OCI-M1 (cell line): Measurements from ENCODE around the gene FLT4.

Source experiments
- DNase-seq: peaks from one replicate; lab custom pipeline; 2025; lab: John Stamatoyannopoulos, UW

FLT4 gene

GRCh38 chr5:180626661-180627385, 22.6 kb downstream of the FLT4 start:
- DNase-seq: no peak

GRCh38 chr5:180625791-180626660, 23.4 kb downstream of the FLT4 start:
- DNase-seq: no peak

- no peak for DNase-seq
These were observed 24.1 kb downstream of the FLT4 start for GRCh38 chr5:180625125-180625790.

GRCh38 chr5:180624587-180624986, 24.8 kb downstream of the FLT4 start:
- no peak for DNase-seq

GRCh38 chr5:180623844-180624243, 25.6 kb downstream of the FLT4 start:
- no peak for DNase-seq

GRCh38 chr5:180623411-180623834, 26.0 kb downstream of the FLT4 start:
- no peak for DNase-seq

GRCh38 chr5:180622910-180623309, 26.5 kb downstream of the FLT4 start:
- no peak for DNase-seq

- no peak for DNase-seq
These were observed 28.1 kb downstream of the FLT4 start for GRCh38 chr5:180621311-180621710.

GRCh38 chr5:180620014-180620413, 29.4 kb downstream of the FLT4 start:
- no peak for DNase-seq

GRCh38 chr5:180619563-180619915, 29.9 kb downstream of the FLT4 start:
- DNase-seq: no peak

- DNase-seq: peak; percentile 53
These were observed 30.4 kb downstream of the FLT4 start for GRCh38 chr5:180618829-180619562.

GRCh38 chr5:180618487-180618828, 30.9 kb downstream of the FLT4 start:
- peak; percentile 48 for DNase-seq

- DNase-seq: no peak
These were observed 35.6 kb downstream of the FLT4 start for GRCh38 chr5:180613814-180614188.

GRCh38 chr5:180613188-180613813, 36.1 kb downstream of the FLT4 start:
- no peak for DNase-seq

GRCh38 chr5:180612683-180613082, 36.7 kb downstream of the FLT4 start:
- DNase-seq: no peak

- peak; percentile 33 for DNase-seq
These were observed 38.1 kb downstream of the FLT4 start for GRCh38 chr5:180611140-180611850.

- DNase-seq: no peak
These were observed 39.4 kb downstream of the FLT4 start for GRCh38 chr5:180609817-180610550.

GRCh38 chr5:180609386-180609785, 40.0 kb downstream of the FLT4 start:
- no peak for DNase-seq

- DNase-seq: no peak
These were observed 40.7 kb downstream of the FLT4 start for GRCh38 chr5:180608572-180609310.
